Tibial nerve (tissue), 4 donors: ENCODE results near the gene CNST. TPM values are rescaled to one million over a fixed set of nuclear protein-coding genes. Genes with fewer than 3 reads are reported as not detected.
"Not testable (repeated sequence)": the region's sequence is repeated elsewhere in the genome, so short reads cannot be mapped to it uniquely, and the experiment has no call there.

Experiments used
- DNase-seq, 2 donors: peaks; one replicate each; pipeline ENCODE4 v3.0.0-alpha.2; 2019; ENCODE audit warnings: low spot score in 2 of 2
- H3K27ac ChIP-seq, 4 donors: fragments of 200-600 bp; sonication (generic) in 3 of 4; one replicate each; pipeline ENCODE4 v1.5.1; 2017 to 2019; ENCODE audit warnings: mild to moderate bottlenecking in 1 of 4
- H3K27me3 ChIP-seq, 2 donors: fragments of 200-600 bp; sonication (generic) in 1 of 2; one replicate each; pipeline versions ENCODE4 v1.5.1 to v1.6.0; 2017 to 2019
- H3K36me3 ChIP-seq, 3 donors: fragments of 200-600 bp; sonication (generic); one replicate each; pipeline ENCODE4 v1.5.1; 2018 to 2019
- H3K4me1 ChIP-seq, 4 donors: fragments of 200-600 bp; sonication (generic) in 3 of 4; one replicate each; pipeline ENCODE4 v1.5.1; 2017 to 2019
- H3K4me3 ChIP-seq, 4 donors: fragments of 200-600 bp; sonication (generic) in 3 of 4; one replicate each; pipeline ENCODE4 v1.5.1; 2017 to 2019; ENCODE audit warnings: mild to moderate bottlenecking in 1 of 4, moderate library complexity in 1 of 4
- H3K9me3 ChIP-seq, 4 donors: fragments of 200-600 bp; sonication (generic) in 3 of 4; one replicate each; pipeline ENCODE4 v1.5.1; 2017 to 2019
- EP300 ChIP-seq, 2 donors: sonication (generic); formaldehyde crosslinking; IDR thresholded peaks; one replicate each; pipeline ENCODE4 v1.6.1; 2017; ENCODE audit warnings: antibody characterized with exemption in 2 of 2, mild to moderate bottlenecking in 1 of 2
- POLR2A ChIP-seq, 2 donors: fragments of 450-650 bp; IDR thresholded peaks; one replicate each; pipeline ENCODE4 v1.6.1; 2017; ENCODE audit warnings: antibody characterized with exemption in 2 of 2, mild to moderate bottlenecking in 2 of 2, moderate library complexity in 2 of 2
- WGBS, 2 donors: methylation state at CpG; one replicate each; pipeline ENCODE4 v1.1.5; 2018; 5-methylcytosine and 5-hydroxymethylcytosine counted together
- total RNA-seq, 4 donors: library from RNA; depleted of rRNA; stranded (reverse); fragments of >200 nt; gene quantifications; one replicate each; pipeline ENCODE4 v1.1.0, GENCODE V29; 2016
- TF ChIP-seq, protein P1 (sequence below), 5 experiments: fragments of 200-600 bp in 3 of 5; fragments of 450-650 bp in 2 of 5; sonication (generic) in 3 of 5; IDR thresholded peaks; one replicate each; pipeline ENCODE4 v1.5.1; 2016 to 2019; ENCODE audit warnings: antibody characterized with exemption in 5 of 5, mild to moderate bottlenecking in 3 of 5, moderate library complexity in 2 of 5

Gene CNST
- total RNA-seq, 4 donors from 2014 or later: 16.5 to 20.3 (median 17.9) TPM

- no peak overlapping the region for H3K4me3 ChIP-seq
- H3K36me3 ChIP-seq: peaks cover 0 to 21% (median 0%) of the 10 kb centered on the region in 3 donors
- no peaks in the 10 kb centered on the region for H3K9me3 ChIP-seq
- H3K4me1 ChIP-seq: peaks cover 0 to 8% (median 0%) of the 10 kb centered on the region in 4 donors
- WGBS, 2 donors: 96 to 97% methylated on average over 7 of the region's 7 CpGs
- no peak for TF ChIP-seq POLR2A (IDR thresholded peaks at IDR 0.05)
- TF ChIP-seq, protein P1, sequence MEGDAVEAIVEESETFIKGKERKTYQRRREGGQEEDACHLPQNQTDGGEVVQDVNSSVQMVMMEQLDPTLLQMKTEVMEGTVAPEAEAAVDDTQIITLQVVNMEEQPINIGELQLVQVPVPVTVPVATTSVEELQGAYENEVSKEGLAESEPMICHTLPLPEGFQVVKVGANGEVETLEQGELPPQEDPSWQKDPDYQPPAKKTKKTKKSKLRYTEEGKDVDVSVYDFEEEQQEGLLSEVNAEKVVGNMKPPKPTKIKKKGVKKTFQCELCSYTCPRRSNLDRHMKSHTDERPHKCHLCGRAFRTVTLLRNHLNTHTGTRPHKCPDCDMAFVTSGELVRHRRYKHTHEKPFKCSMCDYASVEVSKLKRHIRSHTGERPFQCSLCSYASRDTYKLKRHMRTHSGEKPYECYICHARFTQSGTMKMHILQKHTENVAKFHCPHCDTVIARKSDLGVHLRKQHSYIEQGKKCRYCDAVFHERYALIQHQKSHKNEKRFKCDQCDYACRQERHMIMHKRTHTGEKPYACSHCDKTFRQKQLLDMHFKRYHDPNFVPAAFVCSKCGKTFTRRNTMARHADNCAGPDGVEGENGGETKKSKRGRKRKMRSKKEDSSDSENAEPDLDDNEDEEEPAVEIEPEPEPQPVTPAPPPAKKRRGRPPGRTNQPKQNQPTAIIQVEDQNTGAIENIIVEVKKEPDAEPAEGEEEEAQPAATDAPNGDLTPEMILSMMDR (IDR thresholded peaks at IDR 0.05): no peak
- no peak for TF ChIP-seq EP300 (IDR thresholded peaks at IDR 0.05)
- no peak overlapping the region for H3K27ac ChIP-seq
- DNase-seq: no peak
- H3K27me3 ChIP-seq: no peaks in the 10 kb centered on the region
These were observed 31.7 kb downstream of the CNST start for GRCh38 chr1:246597971-246598370.

DNA sequence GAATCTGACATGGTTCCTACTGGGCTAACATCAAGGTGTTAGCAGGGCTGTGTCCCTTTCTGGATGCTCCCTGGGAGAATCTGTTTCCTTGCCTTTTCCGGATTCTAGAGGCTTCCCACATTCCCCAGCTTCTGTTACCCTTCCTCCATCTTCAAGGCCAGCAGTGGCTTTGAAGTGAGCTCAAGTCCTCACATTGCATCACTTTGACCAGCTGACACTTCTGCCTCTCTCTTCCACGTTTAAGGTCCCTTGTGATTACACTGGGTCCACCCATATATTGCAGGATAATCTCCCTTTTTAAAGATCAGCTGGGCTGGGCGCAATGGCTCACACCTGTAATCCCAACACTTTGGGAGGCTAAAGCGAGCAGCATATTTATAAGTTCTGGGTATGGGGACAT, 33.1 kb downstream of the CNST start:
- no peak overlapping the region for H3K27ac ChIP-seq
- H3K4me3 ChIP-seq: no peak overlapping the region
- TF ChIP-seq EP300 (IDR thresholded peaks at IDR 0.05): no peak
- no peak for TF ChIP-seq POLR2A (IDR thresholded peaks at IDR 0.05)
- peaks cover 0 to 3% (median 0%) of the 10 kb centered on the region in 4 donors for H3K4me1 ChIP-seq
- 74 to 82% methylated on average over 4 of the region's 4 CpGs for WGBS, 2 donors
- no peaks in the 10 kb centered on the region for H3K27me3 ChIP-seq
- DNase-seq: no peak
- H3K36me3 ChIP-seq: peaks cover 0 to 21% (median 0%) of the 10 kb centered on the region in 3 donors
- H3K9me3 ChIP-seq: no peaks in the 10 kb centered on the region

DNA sequence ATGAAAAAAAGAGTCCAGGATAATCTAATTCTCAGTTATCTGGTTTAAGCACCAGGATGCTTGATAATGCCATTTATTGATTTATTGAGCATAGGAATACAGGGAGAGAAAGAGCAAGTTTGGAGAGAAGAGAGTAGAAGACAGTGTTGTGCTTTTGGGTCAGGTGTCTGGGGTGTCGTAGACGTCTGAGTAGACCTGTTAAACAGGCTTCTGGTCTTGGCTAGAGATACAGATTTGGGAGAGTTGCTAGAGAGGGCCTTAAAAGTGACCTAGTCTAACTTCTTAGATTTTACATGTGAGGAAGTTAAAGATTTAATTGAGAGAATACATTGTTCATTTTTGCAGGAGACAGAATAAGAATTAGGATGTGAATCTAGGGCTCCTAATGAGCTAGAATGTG, 34.3 kb downstream of the CNST start:
- no peak for TF ChIP-seq EP300 (IDR thresholded peaks at IDR 0.05)
- no peak for TF ChIP-seq POLR2A (IDR thresholded peaks at IDR 0.05)
- TF ChIP-seq, protein P1 (IDR thresholded peaks at IDR 0.05): no peak
- Histone ChIP-seq H3K27me3 (no peaks in the 10 kb centered on the region), H3K27ac (no peak overlapping the region), H3K36me3 (peaks cover 0 to 21% (median 0%) of the 10 kb centered on the region in 3 donors), H3K4me1 (peaks cover 0 to 3% (median 0%) of the 10 kb centered on the region in 4 donors), H3K9me3 (no peaks in the 10 kb centered on the region), H3K4me3 (no peak overlapping the region)
- 83 to 89% methylated on average over 2 of the region's 2 CpGs for WGBS, 2 donors
- DNase-seq: no peak

- WGBS, 2 donors: 92 to 95% methylated on average over 3 of the region's 3 CpGs
- no peak for DNase-seq
- Histone ChIP-seq H3K27me3 (no peaks in the 10 kb centered on the region), H3K4me1 (peaks cover 0 to 3% (median 0%) of the 10 kb centered on the region in 4 donors), H3K36me3 (peaks cover 0 to 6% (median 0%) of the 10 kb centered on the region in 3 donors), H3K9me3 (no peaks in the 10 kb centered on the region), H3K4me3 (no peak overlapping the region), H3K27ac (no peak overlapping the region)
- TF ChIP-seq POLR2A (IDR thresholded peaks at IDR 0.05) (no peak), EP300 (IDR thresholded peaks at IDR 0.05) (no peak)
- TF ChIP-seq, protein P1 (IDR thresholded peaks at IDR 0.05): no peak
These were observed 35.9 kb downstream of the CNST start for GRCh38 chr1:246602194-246602593.

- not testable (repeated sequence) for H3K4me3 ChIP-seq, H3K27me3 ChIP-seq, DNase-seq, H3K9me3 ChIP-seq, H3K36me3 ChIP-seq, H3K27ac ChIP-seq
- peaks cover 0 to 21% (median 3%) of the 10 kb centered on the region in 4 donors for H3K4me1 ChIP-seq
- 96 to 97% methylated on average over 19 of the region's 19 CpGs for WGBS, 2 donors
These were observed 39.0 kb downstream of the CNST start for GRCh38 chr1:246605231-246605630.

DNA sequence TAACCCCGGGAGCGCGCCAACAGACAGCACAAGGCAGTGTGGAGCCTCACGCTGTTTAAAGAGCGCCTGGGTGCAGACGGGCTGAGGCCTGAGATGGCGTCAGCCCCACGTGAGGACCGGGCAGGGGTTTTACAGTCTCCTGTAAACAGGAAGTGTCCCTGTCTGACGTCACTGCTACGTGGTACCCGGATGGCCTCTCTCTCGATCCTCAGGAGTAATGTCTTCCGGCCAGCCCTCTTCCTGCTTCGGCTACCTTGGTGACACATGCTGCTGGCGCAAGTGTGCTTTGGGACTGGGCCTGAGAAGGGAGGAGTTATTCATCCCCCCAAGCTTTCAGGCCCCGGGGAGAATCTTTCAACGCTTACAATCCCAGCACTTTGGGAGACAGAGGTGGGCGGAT, 41.2 kb downstream of the CNST start:
- H3K27ac ChIP-seq: no peak overlapping the region
- no peak overlapping the region for H3K4me3 ChIP-seq
- H3K9me3 ChIP-seq: no peaks in the 10 kb centered on the region
- DNase-seq: no peak
- TF ChIP-seq POLR2A (IDR thresholded peaks at IDR 0.05) (no peak), EP300 (IDR thresholded peaks at IDR 0.05) (no peak)
- TF ChIP-seq, protein P1 (IDR thresholded peaks at IDR 0.05): no peak
- 90 to 92% methylated on average over 16 to 19 of the region's 19 CpGs for WGBS, 2 donors
- peaks cover 0 to 3% (median 0%) of the 10 kb centered on the region in 3 donors for H3K36me3 ChIP-seq
- peaks cover 0 to 21% (median 3%) of the 10 kb centered on the region in 4 donors for H3K4me1 ChIP-seq
- H3K27me3 ChIP-seq: no peaks in the 10 kb centered on the region
